Transverse colon (tissue), 4 donors: Measurements from ENCODE around the gene SELENOM.

ENCODE experiments used
- EP300 ChIP-seq: sonication (generic); formaldehyde crosslinking; IDR thresholded peaks from one replicate; pipeline ENCODE4 v1.6.1; 2017; ENCODE audit warnings: antibody characterized with exemption, low read depth
- POLR2A ChIP-seq: fragments of 450-650 bp; IDR thresholded peaks from one replicate; pipeline ENCODE4 v1.6.1; 2016; ENCODE audit warnings: antibody characterized with exemption, mild to moderate bottlenecking, moderate library complexity
- POLR2AphosphoS5 ChIP-seq, 3 donors: sonication (generic); formaldehyde crosslinking; IDR thresholded peaks; one replicate each; pipeline ENCODE4 v1.6.1; 2016; ENCODE audit warnings: antibody characterized with exemption in 3 of 3
- TF ChIP-seq, protein P1 (sequence below), 5 experiments: fragments of 200-600 bp in 3 of 5; fragments of 450-650 bp in 2 of 5; sonication (generic) in 3 of 5; IDR thresholded peaks; 1 replicate in 2 of 5; 2 replicates in 3 of 5; pipeline ENCODE4 v1.5.1; 2016 to 2017; ENCODE audit warnings: antibody characterized with exemption in 5 of 5, inconsistent platforms in 3 of 5, mild to moderate bottlenecking in 2 of 5, moderate library complexity in 1 of 5

DNA sequence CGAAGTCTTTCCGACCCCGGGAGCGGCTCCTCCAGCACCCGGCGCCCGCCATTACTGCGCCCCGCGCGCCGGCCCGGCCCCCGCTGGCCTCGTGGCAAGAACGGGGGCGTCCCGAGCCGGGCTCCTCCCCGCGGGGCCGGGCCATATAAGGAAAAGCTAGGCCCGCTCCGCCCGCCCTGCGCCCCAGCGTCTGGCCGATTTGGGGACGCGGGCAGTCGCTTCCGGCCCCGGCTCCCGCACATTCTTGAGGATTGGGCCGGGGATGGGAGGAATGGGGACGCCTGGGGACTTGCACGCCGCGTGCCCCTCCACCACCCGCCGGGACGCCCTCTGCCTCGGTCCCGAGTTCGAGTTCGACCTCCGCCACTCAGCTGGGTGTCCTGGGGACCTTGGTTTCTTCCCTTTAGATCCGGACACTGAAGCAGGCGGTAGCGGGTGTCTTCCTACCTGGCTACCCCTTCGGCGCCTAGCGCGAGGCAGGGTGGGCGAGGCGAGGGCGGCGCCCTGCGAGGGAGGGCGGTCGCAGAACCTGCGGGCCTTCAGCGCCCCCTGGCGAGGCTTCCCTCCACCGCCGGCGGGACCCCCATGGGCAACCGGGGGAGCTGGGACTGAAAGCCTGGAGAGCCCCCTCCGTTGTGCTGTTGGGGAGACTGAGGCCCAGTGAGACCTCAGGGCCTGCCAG is 22.4 kb downstream of the SELENOM start:
- TF ChIP-seq, protein P1, sequence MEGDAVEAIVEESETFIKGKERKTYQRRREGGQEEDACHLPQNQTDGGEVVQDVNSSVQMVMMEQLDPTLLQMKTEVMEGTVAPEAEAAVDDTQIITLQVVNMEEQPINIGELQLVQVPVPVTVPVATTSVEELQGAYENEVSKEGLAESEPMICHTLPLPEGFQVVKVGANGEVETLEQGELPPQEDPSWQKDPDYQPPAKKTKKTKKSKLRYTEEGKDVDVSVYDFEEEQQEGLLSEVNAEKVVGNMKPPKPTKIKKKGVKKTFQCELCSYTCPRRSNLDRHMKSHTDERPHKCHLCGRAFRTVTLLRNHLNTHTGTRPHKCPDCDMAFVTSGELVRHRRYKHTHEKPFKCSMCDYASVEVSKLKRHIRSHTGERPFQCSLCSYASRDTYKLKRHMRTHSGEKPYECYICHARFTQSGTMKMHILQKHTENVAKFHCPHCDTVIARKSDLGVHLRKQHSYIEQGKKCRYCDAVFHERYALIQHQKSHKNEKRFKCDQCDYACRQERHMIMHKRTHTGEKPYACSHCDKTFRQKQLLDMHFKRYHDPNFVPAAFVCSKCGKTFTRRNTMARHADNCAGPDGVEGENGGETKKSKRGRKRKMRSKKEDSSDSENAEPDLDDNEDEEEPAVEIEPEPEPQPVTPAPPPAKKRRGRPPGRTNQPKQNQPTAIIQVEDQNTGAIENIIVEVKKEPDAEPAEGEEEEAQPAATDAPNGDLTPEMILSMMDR (IDR thresholded peaks at IDR 0.05) = peak; percentile 85 to 94 (median 92)
- TF ChIP-seq POLR2A (peak; percentile 63), POLR2AphosphoS5 (IDR thresholded peaks at IDR 0.05) (peak in 2 of 3 donors; percentile 73 to 80), EP300 (no peak)
